ENCODE results near the gene AMY2B.
A peak's percentile ranks its signal among the peaks of the same experiment; 100 is the strongest.
"Not testable (repeated sequence)": the region's sequence is repeated elsewhere in the genome, so short reads cannot be mapped to it uniquely, and the experiment has no call there.

The AMY2B gene

DNA sequence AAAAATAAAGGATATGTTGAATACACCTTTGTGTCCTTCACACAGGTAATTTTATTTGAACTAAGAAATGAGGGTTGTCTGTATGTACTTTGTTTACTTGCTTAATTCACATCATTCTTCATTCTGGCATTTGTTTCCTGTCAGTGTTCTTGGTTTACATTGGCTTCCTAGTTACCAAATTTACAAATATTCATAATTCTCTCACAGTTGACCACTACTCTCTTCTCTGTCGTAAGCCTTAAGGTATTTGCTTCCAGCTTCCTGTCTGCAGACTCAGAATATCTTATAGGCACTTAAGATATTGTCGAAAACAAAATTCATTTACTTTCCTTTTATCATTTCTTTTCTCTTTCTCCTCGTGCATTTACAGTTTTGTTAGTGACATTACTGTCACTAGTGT is 30.0 kb upstream of the AMY2B start:
- TF ChIP-seq, protein P1, sequence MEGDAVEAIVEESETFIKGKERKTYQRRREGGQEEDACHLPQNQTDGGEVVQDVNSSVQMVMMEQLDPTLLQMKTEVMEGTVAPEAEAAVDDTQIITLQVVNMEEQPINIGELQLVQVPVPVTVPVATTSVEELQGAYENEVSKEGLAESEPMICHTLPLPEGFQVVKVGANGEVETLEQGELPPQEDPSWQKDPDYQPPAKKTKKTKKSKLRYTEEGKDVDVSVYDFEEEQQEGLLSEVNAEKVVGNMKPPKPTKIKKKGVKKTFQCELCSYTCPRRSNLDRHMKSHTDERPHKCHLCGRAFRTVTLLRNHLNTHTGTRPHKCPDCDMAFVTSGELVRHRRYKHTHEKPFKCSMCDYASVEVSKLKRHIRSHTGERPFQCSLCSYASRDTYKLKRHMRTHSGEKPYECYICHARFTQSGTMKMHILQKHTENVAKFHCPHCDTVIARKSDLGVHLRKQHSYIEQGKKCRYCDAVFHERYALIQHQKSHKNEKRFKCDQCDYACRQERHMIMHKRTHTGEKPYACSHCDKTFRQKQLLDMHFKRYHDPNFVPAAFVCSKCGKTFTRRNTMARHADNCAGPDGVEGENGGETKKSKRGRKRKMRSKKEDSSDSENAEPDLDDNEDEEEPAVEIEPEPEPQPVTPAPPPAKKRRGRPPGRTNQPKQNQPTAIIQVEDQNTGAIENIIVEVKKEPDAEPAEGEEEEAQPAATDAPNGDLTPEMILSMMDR (IDR thresholded peaks at IDR 0.05), result no peak
- Histone ChIP-seq H3K27ac (no peak overlapping the region), H3K4me3 (no peak overlapping the region)
- DNase-seq (ENCODE audit: low spot score), result no peak

DNA sequence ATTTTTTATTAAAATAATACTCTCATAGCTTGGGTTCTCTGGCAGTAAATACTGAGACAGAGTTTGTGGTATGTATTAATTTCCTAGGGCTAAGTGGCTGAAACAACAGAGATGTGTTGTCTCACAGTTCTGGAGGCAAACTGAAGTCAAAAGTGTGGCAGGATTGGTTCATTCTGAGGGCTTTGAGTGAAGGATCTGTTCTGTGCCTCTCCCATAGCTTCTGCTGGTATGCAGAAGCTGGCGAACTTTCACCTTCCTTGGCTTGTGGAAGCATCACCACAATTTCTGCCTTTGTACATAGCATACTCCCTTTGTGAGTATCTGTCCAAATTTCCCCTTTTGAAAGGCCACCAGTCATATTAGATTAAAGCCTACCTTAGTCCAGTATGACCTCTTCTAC is 24.9 kb upstream of the AMY2B start:
- no peak overlapping the region for H3K27ac ChIP-seq
- TF ChIP-seq, protein P1 (IDR thresholded peaks at IDR 0.05), result no peak
- no peak for DNase-seq (ENCODE audit: low spot score)
- H3K4me3 ChIP-seq, result no peak overlapping the region

DNA sequence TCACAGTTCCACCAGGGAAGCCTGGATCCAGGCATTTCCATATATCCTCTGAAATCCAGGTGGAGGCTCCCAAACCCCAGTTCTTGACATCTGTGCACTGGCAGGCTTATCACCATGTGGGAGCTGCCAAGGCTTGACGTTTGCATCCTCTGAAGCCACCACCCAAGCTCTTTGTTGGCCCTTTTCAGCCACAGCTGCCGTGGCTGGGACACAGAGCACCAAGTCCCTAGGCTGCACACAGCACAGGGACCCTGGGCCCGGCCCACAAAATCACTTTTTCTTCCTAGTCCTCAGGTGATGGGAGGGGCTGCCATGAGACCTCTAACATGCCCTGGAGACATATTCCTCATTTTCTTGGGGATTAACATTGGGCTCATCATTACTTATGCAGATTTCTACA is 23.5 kb upstream of the AMY2B start:
- Histone ChIP-seq H3K4me3 (no peak overlapping the region), H3K27ac (no peak overlapping the region)
- no peak for DNase-seq (ENCODE audit: low spot score)
- TF ChIP-seq, protein P1 (IDR thresholded peaks at IDR 0.05), result no peak

GRCh38 chr1:103560427-103560826 is 11.0 kb upstream of the AMY2B start:
- TF ChIP-seq, protein P1 (IDR thresholded peaks at IDR 0.05), result no peak
- Histone ChIP-seq H3K27ac (no peak overlapping the region), H3K4me3 (no peak overlapping the region)
- DNase-seq (ENCODE audit: low spot score), result no peak

DNA sequence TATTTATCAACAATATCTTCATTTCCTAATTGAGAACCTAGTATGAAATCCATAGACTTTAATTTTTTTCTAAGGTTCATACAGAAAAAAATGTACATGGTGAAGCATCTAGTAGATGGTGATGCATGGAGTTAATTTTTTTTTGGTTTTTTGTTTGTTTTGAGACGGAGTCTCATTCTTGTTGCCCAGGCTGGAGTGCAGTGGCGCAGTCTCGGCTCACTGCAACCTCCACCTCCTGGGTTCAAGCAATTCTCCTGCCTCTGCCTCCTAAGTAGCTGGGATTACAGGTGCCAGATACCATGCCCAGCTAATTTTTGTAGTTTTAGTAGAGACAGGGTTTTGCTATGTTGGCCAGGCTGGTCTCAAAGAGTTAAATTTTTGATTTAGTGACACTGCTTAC is 10.3 kb upstream of the AMY2B start:
- Histone ChIP-seq H3K4me3 (peak overlapping the region; percentile 33), H3K27ac (peak overlapping the region in 1 of 2 donors; percentile 56)
- not testable (repeated sequence) for DNase-seq (ENCODE audit: low spot score)

- peak overlapping the region; percentile 7 for H3K4me3 ChIP-seq
- TF ChIP-seq, protein P1 (IDR thresholded peaks at IDR 0.05), result no peak
- peak overlapping the region; percentile 48 to 56 for H3K27ac ChIP-seq
- DNase-seq (ENCODE audit: low spot score), result no peak
These were observed 9.6 kb upstream of the AMY2B start for GRCh38 chr1:103561643-103562395.

GRCh38 chr1:103563056-103563455 is 8.3 kb upstream of the AMY2B start:
- Histone ChIP-seq H3K27ac (peak overlapping the region in 1 of 2 donors; percentile 56), H3K4me3 (no peak overlapping the region)
- DNase-seq (ENCODE audit: low spot score), result no peak
- TF ChIP-seq, protein P1 (IDR thresholded peaks at IDR 0.05), result no peak
